ENCODE results near the gene CCDC7. TPM values are rescaled to one million over a fixed set of nuclear protein-coding genes. Genes with fewer than 3 reads are reported as not detected.

Gene CCDC7
- total and polyA plus RNA-seq, 4 donors = 1.2 to 36.4 (median 6.9) TPM

GRCh38 chr10:32877915-32878314, 432.0 kb downstream of the CCDC7 start:
- no peaks in the 10 kb centered on the region for H3K36me3 ChIP-seq (ENCODE audit: control insufficient read depth in 4 of 4, insufficient read depth in 4 of 4, low read length in 4 of 4)
- peaks cover 0 to 8% (median 0%) of the 10 kb centered on the region in 5 donors for H3K4me1 ChIP-seq (ENCODE audit: control insufficient read depth in 5 of 5, insufficient read depth in 5 of 5, low read length in 5 of 5)
- no peak overlapping the region for H3K4me3 ChIP-seq
- no peaks in the 10 kb centered on the region for H3K9me3 ChIP-seq (ENCODE audit: control insufficient read depth in 4 of 4, insufficient read depth in 3 of 4, low read length in 3 of 4)
- no peak overlapping the region for H3K9ac ChIP-seq (ENCODE audit: insufficient read depth in 1 of 2, low read length in 2 of 2)
- ATAC-seq (ENCODE audit: insufficient read depth, low FRiP score) (no peak), DNase-seq (no peak)
- TF ChIP-seq CTCF (IDR thresholded peaks at IDR 0.05; ENCODE audit: control extremely low read depth, extremely low read depth) = no peak
- H3K27me3 ChIP-seq (ENCODE audit: control insufficient read depth in 3 of 3, insufficient read depth in 3 of 3, low read length in 2 of 3) = no peaks in the 10 kb centered on the region
- H3K27ac ChIP-seq (ENCODE audit: low read depth in 1 of 2, low read length in 1 of 2) = no peak overlapping the region

DNA sequence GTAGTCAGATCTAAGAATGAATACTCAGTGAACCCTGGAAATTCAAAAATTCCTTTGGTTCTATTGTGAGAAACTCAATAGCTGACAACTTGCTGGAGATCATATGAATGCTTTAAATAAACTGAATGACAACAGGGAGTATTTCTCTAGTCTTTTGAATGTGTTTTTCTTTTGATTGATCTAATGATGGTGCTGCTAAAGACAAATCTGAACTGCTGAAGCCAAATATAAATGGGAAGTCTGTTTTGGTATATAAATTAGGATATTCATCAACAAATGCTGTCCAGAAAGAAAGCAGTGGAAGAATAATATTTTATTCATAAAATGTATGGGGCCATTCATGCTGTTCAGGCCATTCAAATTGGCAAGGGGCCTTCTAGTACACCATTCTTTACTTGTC, 432.7 kb downstream of the CCDC7 start:
- Histone ChIP-seq H3K4me3 (no peak overlapping the region), H3K27me3 (ENCODE audit: control insufficient read depth in 3 of 3, insufficient read depth in 3 of 3, low read length in 2 of 3) (no peaks in the 10 kb centered on the region), H3K4me1 (ENCODE audit: control insufficient read depth in 5 of 5, insufficient read depth in 5 of 5, low read length in 5 of 5) (peaks cover 0 to 8% (median 0%) of the 10 kb centered on the region in 5 donors), H3K27ac (ENCODE audit: low read depth in 1 of 2, low read length in 1 of 2) (no peak overlapping the region), H3K9me3 (ENCODE audit: control insufficient read depth in 4 of 4, insufficient read depth in 3 of 4, low read length in 3 of 4) (no peaks in the 10 kb centered on the region), H3K9ac (ENCODE audit: insufficient read depth in 1 of 2, low read length in 2 of 2) (no peak overlapping the region), H3K36me3 (ENCODE audit: control insufficient read depth in 4 of 4, insufficient read depth in 4 of 4, low read length in 4 of 4) (no peaks in the 10 kb centered on the region)
- DNase-seq (no peak), ATAC-seq (ENCODE audit: insufficient read depth, low FRiP score) (no peak)
- TF ChIP-seq CTCF (IDR thresholded peaks at IDR 0.05; ENCODE audit: control extremely low read depth, extremely low read depth) = no peak

- Histone ChIP-seq H3K36me3 (ENCODE audit: control insufficient read depth in 4 of 4, insufficient read depth in 4 of 4, low read length in 4 of 4) (no peaks in the 10 kb centered on the region), H3K9me3 (ENCODE audit: control insufficient read depth in 4 of 4, insufficient read depth in 3 of 4, low read length in 3 of 4) (no peaks in the 10 kb centered on the region), H3K27ac (ENCODE audit: low read depth in 1 of 2, low read length in 1 of 2) (no peak overlapping the region), H3K9ac (ENCODE audit: insufficient read depth in 1 of 2, low read length in 2 of 2) (no peak overlapping the region), H3K4me1 (ENCODE audit: control insufficient read depth in 5 of 5, insufficient read depth in 5 of 5, low read length in 5 of 5) (peaks cover 0 to 8% (median 0%) of the 10 kb centered on the region in 5 donors), H3K4me3 (no peak overlapping the region), H3K27me3 (ENCODE audit: control insufficient read depth in 3 of 3, insufficient read depth in 3 of 3, low read length in 2 of 3) (no peaks in the 10 kb centered on the region)
- no peak for TF ChIP-seq CTCF (IDR thresholded peaks at IDR 0.05; ENCODE audit: control extremely low read depth, extremely low read depth)
- 81 to 95% methylated on average over 6 of the region's 6 CpGs for WGBS, 2 donors
- no peak for ATAC-seq (ENCODE audit: insufficient read depth, low FRiP score)
- peak in 1 of 3 donors; percentile 26 for DNase-seq
Measured at GRCh38 chr10:32882076-32882475, 436.1 kb downstream of the CCDC7 start.

GRCh38 chr10:32887481-32887880, 441.5 kb downstream of the CCDC7 start:
- ATAC-seq (ENCODE audit: insufficient read depth, low FRiP score) = no peak
- no peak overlapping the region for H3K27ac ChIP-seq (ENCODE audit: low read depth in 1 of 2, low read length in 1 of 2)
- no peaks in the 10 kb centered on the region for H3K4me1 ChIP-seq (ENCODE audit: control insufficient read depth in 5 of 5, insufficient read depth in 5 of 5, low read length in 5 of 5)
- H3K9ac ChIP-seq (ENCODE audit: insufficient read depth in 1 of 2, low read length in 2 of 2) = no peak overlapping the region
- TF ChIP-seq CTCF (IDR thresholded peaks at IDR 0.05; ENCODE audit: control extremely low read depth, extremely low read depth) = no peak
- no peaks in the 10 kb centered on the region for H3K27me3 ChIP-seq (ENCODE audit: control insufficient read depth in 3 of 3, insufficient read depth in 3 of 3, low read length in 2 of 3)
- H3K9me3 ChIP-seq (ENCODE audit: control insufficient read depth in 4 of 4, insufficient read depth in 3 of 4, low read length in 3 of 4) = no peaks in the 10 kb centered on the region
- no peak for DNase-seq
- H3K4me3 ChIP-seq = no peak overlapping the region
- 86 to 87% methylated on average over 7 of the region's 7 CpGs for WGBS, 2 donors
- no peaks in the 10 kb centered on the region for H3K36me3 ChIP-seq (ENCODE audit: control insufficient read depth in 4 of 4, insufficient read depth in 4 of 4, low read length in 4 of 4)
